Epithelial cell of prostate (primary cell): ENCODE measurements around the gene SF3B6.

ENCODE experiments used
- DNase-seq: peaks from one replicate; pipeline ENCODE4 v3.0.0-alpha.2; 2011; ENCODE audit warnings: low read depth, low spot score
- H3K27ac ChIP-seq: fragments of 450-650 bp; 2 replicates; pipeline ENCODE4 v1.5.1; 2017; ENCODE audit warnings: mild to moderate bottlenecking

SF3B6 gene

GRCh38 chr2:24022975-24023575 lies 53.1 kb downstream of the SF3B6 start:
- DNase-seq = no peak
- H3K27ac ChIP-seq = no peak overlapping the region

GRCh38 chr2:24022324-24022974 lies 53.7 kb downstream of the SF3B6 start:
- no peak overlapping the region for H3K27ac ChIP-seq
- DNase-seq = no peak

GRCh38 chr2:24021122-24021998 lies 54.8 kb downstream of the SF3B6 start:
- peak; percentile 83 for DNase-seq

GRCh38 chr2:24020244-24020643 lies 55.9 kb downstream of the SF3B6 start:
- no peak for DNase-seq
- H3K27ac ChIP-seq = peak overlapping the region; percentile 57

More at GRCh38 chr2:24021122-24021998, 54.8 kb downstream of the SF3B6 start:
- peak overlapping the region; percentile 57 for H3K27ac ChIP-seq

- no peak for DNase-seq
- no peak overlapping the region for H3K27ac ChIP-seq
Measured at GRCh38 chr2:24019729-24020128, 56.4 kb downstream of the SF3B6 start.

- H3K27ac ChIP-seq = no peak overlapping the region
- no peak for DNase-seq
Measured at GRCh38 chr2:24018241-24018640, 57.9 kb downstream of the SF3B6 start.

GRCh38 chr2:24017711-24018110 lies 58.4 kb downstream of the SF3B6 start:
- DNase-seq = no peak
- no peak overlapping the region for H3K27ac ChIP-seq
